GM12864 (cell line): ENCODE measurements around the gene EXOSC5.
"Not testable (repeated sequence)": the region's sequence is repeated elsewhere in the genome, so short reads cannot be mapped to it uniquely, and the experiment has no call there.

Experiments used
- DNase-seq: peaks from one replicate; pipeline ENCODE4 v3.0.0-alpha.2; 2011; ENCODE audit warnings: low read depth
- H3K4me3 ChIP-seq: 2 replicates; pipeline ENCODE4 v1.5.1; 2011; ENCODE audit warnings: mild to moderate bottlenecking, low read depth, low read length, control low read depth
- CTCF ChIP-seq: IDR thresholded peaks from 2 replicates; pipeline ENCODE4 v1.5.1; 2011; ENCODE audit warnings: low read depth, mild to moderate bottlenecking, moderate library complexity, low read length, control low read depth, inconsistent platforms; ENCODE audit errors: missing control alignments

Gene EXOSC5

DNA sequence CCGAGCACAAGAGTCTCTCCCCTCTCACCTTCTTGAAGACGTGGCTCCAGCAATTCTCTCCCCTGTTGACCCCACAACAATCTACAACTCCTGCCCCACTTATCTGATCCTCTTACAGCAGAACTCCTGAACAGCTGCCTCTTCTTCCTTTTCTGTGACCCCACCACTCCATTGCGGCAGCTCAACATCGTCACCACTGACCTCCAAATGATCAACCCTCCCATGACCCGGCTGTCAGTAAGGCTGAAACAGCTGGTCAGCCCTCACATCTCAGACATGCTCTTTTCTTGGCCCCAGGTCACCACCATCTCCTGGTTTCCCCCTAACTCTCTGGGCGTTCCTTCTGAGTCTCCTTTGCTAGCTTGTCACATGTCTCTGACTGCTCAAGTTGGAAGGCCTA is 1.8 kb downstream of the EXOSC5 start:
- H3K4me3 ChIP-seq = peak overlapping the region; percentile 19; the same call in 1 of the 2 replicates
- no peak for DNase-seq
- TF ChIP-seq CTCF = no peak

GRCh38 chr19:41392775-41393174 is 4.4 kb downstream of the EXOSC5 start:
- TF ChIP-seq CTCF = no peak
- H3K4me3 ChIP-seq = no peak overlapping the region
- no peak for DNase-seq

DNA sequence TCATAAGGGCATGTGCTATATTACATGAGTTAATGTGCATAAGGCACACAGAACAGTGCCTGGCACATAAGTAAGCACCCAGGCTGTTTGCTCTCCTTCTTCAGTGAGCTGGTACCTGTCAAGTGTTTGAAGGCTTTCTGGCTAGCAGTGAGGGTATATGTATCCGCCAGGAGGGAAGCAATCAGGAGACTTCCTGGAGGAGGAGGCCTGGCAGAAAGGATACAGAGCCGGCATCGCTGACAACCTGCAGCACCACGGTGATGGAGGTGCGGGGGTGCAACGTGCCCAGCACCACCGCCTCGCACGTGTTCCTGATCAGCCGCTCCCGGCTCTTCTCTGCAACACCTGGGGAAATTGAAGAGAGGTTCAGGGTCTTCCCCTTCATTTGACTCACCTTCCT is 5.5 kb downstream of the EXOSC5 start:
- TF ChIP-seq CTCF = no peak
- H3K4me3 ChIP-seq = no peak overlapping the region
- no peak for DNase-seq

- no peak for DNase-seq
- no peak for TF ChIP-seq CTCF
- no peak overlapping the region for H3K4me3 ChIP-seq
Observed at GRCh38 chr19:41386442-41386841, 10.7 kb downstream of the EXOSC5 start.

DNA sequence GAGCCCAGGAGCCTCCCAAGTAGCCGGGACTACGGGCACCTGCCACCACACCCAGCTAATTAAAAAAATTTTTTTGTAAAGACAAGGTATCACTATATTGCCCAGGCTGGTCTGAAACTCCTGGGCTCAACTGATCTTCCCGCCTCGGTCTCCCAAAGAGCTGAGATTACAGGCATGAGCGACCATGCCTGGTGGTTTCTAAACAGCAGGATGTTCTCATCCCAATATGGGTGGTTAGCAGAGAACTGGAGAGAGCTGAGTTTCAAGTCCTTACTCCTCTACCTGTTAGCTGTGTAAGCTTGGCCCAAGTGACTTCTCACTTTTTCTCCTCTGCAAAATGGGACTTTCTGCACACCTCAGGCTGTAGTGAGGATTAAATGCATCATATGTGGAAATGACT is 12.8 kb downstream of the EXOSC5 start:
- DNase-seq = no peak
- TF ChIP-seq CTCF = no peak
- H3K4me3 ChIP-seq = no peak overlapping the region

GRCh38 chr19:41381536-41381935 is 15.6 kb downstream of the EXOSC5 start:
- DNase-seq, H3K4me3 ChIP-seq: not testable (repeated sequence)

GRCh38 chr19:41377977-41378709 is 19.0 kb downstream of the EXOSC5 start:
- peak; percentile 77 for TF ChIP-seq CTCF
- DNase-seq = no peak

GRCh38 chr19:41376998-41377365 is 20.2 kb downstream of the EXOSC5 start:
- peak overlapping the region; percentile 56; the same call in 1 of the 2 replicates for H3K4me3 ChIP-seq
- no peak for TF ChIP-seq CTCF
- DNase-seq = no peak

More at GRCh38 chr19:41377977-41378709, 19.0 kb downstream of the EXOSC5 start:
- no peak overlapping the region for H3K4me3 ChIP-seq
